Ovary (tissue), 9 donors: ENCODE measurements around the gene PRSS58. TPM values are rescaled to one million over a fixed set of nuclear protein-coding genes. Genes with fewer than 3 reads are reported as not detected.

ENCODE experiments used
- DNase-seq, 5 donors: peaks; one replicate each; pipeline ENCODE4 v3.0.0-alpha.2; 2019 to 2020
- H3K27ac ChIP-seq, 2 donors: fragments of 200-600 bp; one replicate each; pipeline versions ENCODE4 v1.5.1 to v1.8.0; 2019 to 2022
- H3K27me3 ChIP-seq: fragments of 200-600 bp; one replicate; pipeline ENCODE4 v1.8.0; 2022
- H3K36me3 ChIP-seq: fragments of 200-600 bp; sonication (generic); one replicate; pipeline ENCODE4 v1.5.1; 2019
- H3K4me1 ChIP-seq: one replicate; pipeline ENCODE4 v1.8.1; 2013; ENCODE audit warnings: mild to moderate bottlenecking, moderate library complexity; ENCODE audit not compliant: insufficient read depth
- H3K4me3 ChIP-seq: fragments of 200-600 bp; sonication (generic); one replicate; pipeline ENCODE4 v1.5.1; 2017
- H3K9me3 ChIP-seq, 2 donors: fragments of 200-600 bp in 1 of 2; sonication (generic) in 1 of 2; one replicate each; pipeline versions ENCODE4 v1.5.1 to v1.8.1; 2013 to 2019; ENCODE audit warnings: mild to moderate bottlenecking in 1 of 2, moderate library complexity in 1 of 2
- EP300 ChIP-seq: sonication (generic); formaldehyde crosslinking; IDR thresholded peaks from one replicate; pipeline ENCODE4 v1.6.1; 2017; ENCODE audit warnings: antibody characterized with exemption
- POLR2A ChIP-seq: fragments of 450-650 bp; IDR thresholded peaks from one replicate; pipeline ENCODE4 v1.6.1; 2017; ENCODE audit warnings: antibody characterized with exemption, mild to moderate bottlenecking, moderate library complexity
- WGBS, 3 donors: extraction: QIAGEN DNeasy Blood & Tissue Kit in 1 of 3; methylation state at CpG; one replicate each; pipeline versions ENCODE4 v1.1.5 to v1.1.7; 2013 to 2017; 5-methylcytosine and 5-hydroxymethylcytosine counted together
- intact Hi-C, 4 donors: fragments of 100-400 bp; cut with DNase I; formaldehyde crosslinking; loops; one replicate each; pipeline versions ENCODE4 v1.11.0 to v1.15.1; 2022 to 2023
- polyA plus RNA-seq, 2 donors: library from polyadenylated mRNA; stranded (reverse); fragments of 200-250 nt in 1 of 2; fragments of 350-450 nt in 1 of 2; fragmentation: Illumina TruSeq in 1 of 2; extraction: RNeasy Lipid Tissue Mini Kit (QIAGEN cat#74804) in 1 of 2; gene quantifications; one replicate each; pipeline ENCODE4 v1.2.3, GENCODE V29; 2013 to 2014
- total RNA-seq, 7 donors: library from RNA; depleted of rRNA in 2 of 7; stranded (reverse); fragments of >200 nt in 2 of 7; fragmentation: NEBNext Ultra II Directional in 3 of 7; extraction: Animal tissue kit (Norgen Biotek cat#: 25700) in 3 of 7; gene quantifications; one replicate each; pipeline versions ENCODE4 v1.1.0 to v1.2.4, GENCODE V29; 2016 to 2023
- TF ChIP-seq, protein P1 (sequence below), 3 donors: fragments of 450-650 bp in 2 of 3; fragments of 200-600 bp in 1 of 3; IDR thresholded peaks; one replicate each; pipeline versions ENCODE4 v1.5.1 to v1.8.0; 2016 to 2022; ENCODE audit warnings: antibody characterized with exemption in 3 of 3, mild to moderate bottlenecking in 1 of 3
- donor health status: DM: no; HTN: no; CAD: no; lungs with moderate emphysema.
- donor health status: DM: no; HTN: no; CAD: no.
- donor health status: Bipolar disorder and iron deficiency.
- donor health status: DM: yes; HTN: yes; CAD: no.
- donor health status: DM: no; HTN: no; CAD: no.
- donor health status: DM: yes; HTN: yes; CAD: no.

Gene PRSS58
- total and polyA plus RNA-seq, 9 donors, result not detected

DNA sequence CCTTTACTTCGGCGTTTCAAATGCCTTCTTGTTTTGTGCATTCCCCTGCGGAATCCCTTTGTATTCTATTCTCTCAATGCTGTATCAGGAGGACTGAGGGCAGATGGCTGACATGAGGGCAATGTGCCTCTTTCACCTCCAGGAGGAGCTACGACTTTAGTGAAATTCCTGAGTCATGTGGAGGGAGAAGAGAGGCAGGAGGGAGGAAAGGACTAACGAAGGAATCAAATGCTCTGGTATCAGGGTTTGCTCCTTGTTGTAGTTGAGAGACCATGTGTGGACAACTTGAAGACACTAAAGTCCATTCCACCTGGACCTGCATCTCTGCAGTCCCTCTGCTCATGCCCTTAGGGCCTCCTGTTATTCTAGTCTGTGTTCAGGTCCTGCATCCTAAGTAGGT, 40.2 kb upstream of the PRSS58 start:
- no peaks in the 10 kb centered on the region for H3K4me1 ChIP-seq
- no peak overlapping the region for H3K4me3 ChIP-seq
- intact Hi-C loops, result no loop called here
- no peak for TF ChIP-seq POLR2A
- TF ChIP-seq EP300, result no peak
- TF ChIP-seq, protein P1, sequence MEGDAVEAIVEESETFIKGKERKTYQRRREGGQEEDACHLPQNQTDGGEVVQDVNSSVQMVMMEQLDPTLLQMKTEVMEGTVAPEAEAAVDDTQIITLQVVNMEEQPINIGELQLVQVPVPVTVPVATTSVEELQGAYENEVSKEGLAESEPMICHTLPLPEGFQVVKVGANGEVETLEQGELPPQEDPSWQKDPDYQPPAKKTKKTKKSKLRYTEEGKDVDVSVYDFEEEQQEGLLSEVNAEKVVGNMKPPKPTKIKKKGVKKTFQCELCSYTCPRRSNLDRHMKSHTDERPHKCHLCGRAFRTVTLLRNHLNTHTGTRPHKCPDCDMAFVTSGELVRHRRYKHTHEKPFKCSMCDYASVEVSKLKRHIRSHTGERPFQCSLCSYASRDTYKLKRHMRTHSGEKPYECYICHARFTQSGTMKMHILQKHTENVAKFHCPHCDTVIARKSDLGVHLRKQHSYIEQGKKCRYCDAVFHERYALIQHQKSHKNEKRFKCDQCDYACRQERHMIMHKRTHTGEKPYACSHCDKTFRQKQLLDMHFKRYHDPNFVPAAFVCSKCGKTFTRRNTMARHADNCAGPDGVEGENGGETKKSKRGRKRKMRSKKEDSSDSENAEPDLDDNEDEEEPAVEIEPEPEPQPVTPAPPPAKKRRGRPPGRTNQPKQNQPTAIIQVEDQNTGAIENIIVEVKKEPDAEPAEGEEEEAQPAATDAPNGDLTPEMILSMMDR (IDR thresholded peaks at IDR 0.05), result no peak
- no peak for DNase-seq
- no peaks in the 10 kb centered on the region for H3K36me3 ChIP-seq
- 44 to 47% (median 46%) methylated on average over 5 of the region's 5 CpGs for WGBS, 3 donors
- H3K27me3 ChIP-seq, result no peaks in the 10 kb centered on the region
- no peaks in the 10 kb centered on the region for H3K9me3 ChIP-seq
- H3K27ac ChIP-seq, result no peak overlapping the region

DNA sequence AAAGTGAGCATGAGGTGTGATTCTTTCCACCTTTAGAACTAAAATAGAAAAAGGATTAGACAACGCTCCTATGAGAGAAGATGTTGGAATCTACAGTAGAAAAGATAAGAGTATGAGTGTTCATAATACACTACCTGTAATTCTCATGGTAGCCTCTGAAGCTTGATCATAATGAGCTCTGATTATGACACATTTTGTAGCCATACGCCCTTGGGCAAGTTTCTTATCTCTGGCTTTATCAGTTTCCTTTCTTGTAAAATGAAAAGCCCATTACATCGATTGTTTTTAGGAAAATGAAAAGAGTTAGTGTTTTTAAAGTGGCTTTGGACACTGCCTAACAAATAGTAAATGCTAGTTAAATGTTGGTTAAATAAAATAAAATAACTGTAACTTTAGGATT, 22.4 kb upstream of the PRSS58 start:
- H3K9me3 ChIP-seq, result no peaks in the 10 kb centered on the region
- H3K4me3 ChIP-seq, result no peak overlapping the region
- TF ChIP-seq, protein P1 (IDR thresholded peaks at IDR 0.05), result no peak
- no peak for TF ChIP-seq EP300
- TF ChIP-seq POLR2A, result no peak
- H3K36me3 ChIP-seq, result no peaks in the 10 kb centered on the region
- H3K27me3 ChIP-seq, result no peaks in the 10 kb centered on the region
- no peaks in the 10 kb centered on the region for H3K4me1 ChIP-seq
- WGBS, 3 donors, result 49 to 68% (median 54%) methylated on average over 3 of the region's 3 CpGs
- H3K27ac ChIP-seq, result no peak overlapping the region
- intact Hi-C loops, result no loop called here
- no peak for DNase-seq

DNA sequence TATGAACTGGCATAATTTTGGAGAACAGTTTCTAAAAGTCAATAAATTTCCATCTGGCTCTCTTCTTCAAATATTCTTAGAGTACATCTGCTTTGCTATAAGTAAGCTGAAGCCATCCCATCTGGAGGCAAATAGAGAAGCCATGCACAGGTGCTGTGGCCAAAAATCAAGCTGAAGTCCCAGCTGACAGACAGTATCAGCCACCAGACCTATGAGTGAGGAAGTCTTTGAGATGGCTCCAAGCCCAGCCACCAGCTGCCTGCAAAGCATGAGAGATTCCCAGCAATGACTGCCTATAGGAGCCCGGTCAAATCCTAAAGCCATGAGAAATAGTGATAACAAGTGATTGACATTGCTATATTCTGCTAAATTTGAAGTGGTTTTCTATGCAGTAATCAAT, 21.7 kb upstream of the PRSS58 start:
- WGBS, 3 donors, result 76 to 90% (median 80%) methylated on average over 1 of the region's 1 CpG
- TF ChIP-seq, protein P1 (IDR thresholded peaks at IDR 0.05), result no peak
- no peak for TF ChIP-seq POLR2A
- TF ChIP-seq EP300, result no peak
- H3K27me3 ChIP-seq, result no peaks in the 10 kb centered on the region

DNA sequence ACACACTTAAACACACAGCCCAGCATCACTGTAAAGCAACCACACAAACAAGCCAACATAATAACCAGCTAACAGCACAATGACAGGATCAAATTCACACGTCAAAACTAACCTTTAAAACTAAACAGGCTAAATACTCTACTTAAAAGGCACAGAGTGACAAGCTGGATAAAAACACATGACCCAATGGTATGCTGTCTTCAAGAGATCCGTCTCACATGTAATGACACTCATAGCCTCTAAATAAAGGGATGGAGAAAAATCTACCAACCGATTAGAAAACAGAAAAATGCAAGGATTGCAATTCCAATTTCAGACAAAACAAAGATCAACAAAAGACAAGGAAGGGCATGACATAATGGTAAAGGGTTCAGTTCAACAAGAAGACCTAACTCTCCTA, 17.2 kb upstream of the PRSS58 start:
- 68 to 80% (median 74%) methylated on average over 3 of the region's 3 CpGs for WGBS, 3 donors
- H3K27ac ChIP-seq, result no peak overlapping the region

More for the DNA sequence above, 21.7 kb upstream of the PRSS58 start:
- Histone ChIP-seq H3K4me3 (no peak overlapping the region), H3K27ac (no peak overlapping the region), H3K9me3 (no peaks in the 10 kb centered on the region), H3K4me1 (no peaks in the 10 kb centered on the region), H3K36me3 (no peaks in the 10 kb centered on the region)
- no peak for DNase-seq
- intact Hi-C loops, result no loop called here

More for the DNA sequence above, 17.2 kb upstream of the PRSS58 start:
- no peaks in the 10 kb centered on the region for H3K27me3 ChIP-seq
- no peak for TF ChIP-seq POLR2A
- no peak for TF ChIP-seq EP300
- TF ChIP-seq, protein P1 (IDR thresholded peaks at IDR 0.05), result no peak
- H3K9me3 ChIP-seq, result no peaks in the 10 kb centered on the region
- no peaks in the 10 kb centered on the region for H3K36me3 ChIP-seq
- intact Hi-C loops, result no loop called here
- no peak for DNase-seq
- H3K4me1 ChIP-seq, result no peaks in the 10 kb centered on the region
- H3K4me3 ChIP-seq, result no peak overlapping the region
